ENCODE results near the gene TRIM29. TPM values are rescaled to one million over a fixed set of nuclear protein-coding genes. Genes with fewer than 3 reads are reported as not detected.
A peak's percentile ranks its signal among the peaks of the same experiment; 100 is the strongest.

TRIM29 gene
- total and polyA plus RNA-seq, 2 of the 13 experiments (the other 11 are each of a cell fraction or from before 2014, with no cell fraction given) = 0.86 TPM

DNA sequence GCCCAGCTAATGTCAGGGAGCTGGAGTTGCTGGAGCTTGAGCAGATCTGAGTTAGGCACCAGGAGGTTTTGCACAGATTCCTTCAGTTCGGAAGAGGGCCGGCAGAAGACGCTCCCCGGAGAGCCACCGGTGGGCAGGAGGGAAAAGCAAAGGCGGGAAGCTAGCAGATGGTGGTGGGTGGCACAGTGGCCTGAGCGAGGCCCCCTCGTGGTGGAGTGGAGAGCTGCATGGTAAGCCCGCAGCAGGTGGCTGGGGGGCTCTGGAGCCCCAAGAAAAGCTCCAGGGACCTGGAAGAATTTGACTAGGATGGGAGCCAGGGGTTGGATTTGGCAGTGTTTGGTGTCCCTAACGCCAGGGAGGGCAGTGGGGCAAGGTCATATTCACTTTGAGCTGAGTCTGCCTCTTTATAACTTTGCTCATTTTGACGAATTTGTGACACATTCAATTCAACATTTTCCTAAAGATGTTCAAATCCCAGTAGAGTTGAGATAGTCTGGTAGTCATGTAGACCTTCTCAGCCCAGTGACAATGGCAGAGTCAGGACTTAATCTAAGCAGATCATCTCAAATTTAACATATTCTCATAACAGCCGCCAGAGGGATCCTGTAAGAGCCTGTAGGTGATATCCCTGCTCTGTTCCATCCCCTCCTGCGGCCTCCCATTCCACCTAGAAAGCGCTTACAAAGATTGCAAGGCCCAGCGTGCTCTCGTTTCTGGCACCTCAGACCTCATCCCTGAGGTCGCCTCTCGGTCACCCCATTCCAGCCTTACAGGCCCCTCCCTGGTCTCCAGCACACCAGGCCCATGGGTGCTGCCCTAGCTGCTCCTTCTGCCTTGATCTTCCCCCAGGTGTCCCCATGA is 57.9 kb downstream of the TRIM29 start:
- in situ Hi-C loops (cut with HindIII; ENCODE audit: extremely low pct_ligation_motif_present, low pct_unique_long_range_greater_than_20kb) = no loop called here
- no peak overlapping the region for H3K4me2 ChIP-seq (ENCODE audit: low read depth, low read length)
- no peaks in the 10 kb centered on the region for H3K4me1 ChIP-seq (ENCODE audit: insufficient read depth, low read length)
- no peaks in the 10 kb centered on the region for H3K79me2 ChIP-seq (ENCODE audit: insufficient read depth, low read length)
- TF ChIP-seq, protein P1, sequence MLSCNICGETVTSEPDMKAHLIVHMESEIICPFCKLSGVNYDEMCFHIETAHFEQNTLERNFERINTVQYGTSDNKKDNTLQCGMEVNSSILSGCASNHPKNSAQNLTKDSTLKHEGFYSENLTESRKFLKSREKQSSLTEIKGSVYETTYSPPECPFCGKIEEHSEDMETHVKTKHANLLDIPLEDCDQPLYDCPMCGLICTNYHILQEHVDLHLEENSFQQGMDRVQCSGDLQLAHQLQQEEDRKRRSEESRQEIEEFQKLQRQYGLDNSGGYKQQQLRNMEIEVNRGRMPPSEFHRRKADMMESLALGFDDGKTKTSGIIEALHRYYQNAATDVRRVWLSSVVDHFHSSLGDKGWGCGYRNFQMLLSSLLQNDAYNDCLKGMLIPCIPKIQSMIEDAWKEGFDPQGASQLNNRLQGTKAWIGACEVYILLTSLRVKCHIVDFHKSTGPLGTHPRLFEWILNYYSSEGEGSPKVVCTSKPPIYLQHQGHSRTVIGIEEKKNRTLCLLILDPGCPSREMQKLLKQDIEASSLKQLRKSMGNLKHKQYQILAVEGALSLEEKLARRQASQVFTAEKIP (CRISPR knock-in tag; IDR thresholded peaks at IDR 0.05; ENCODE audit: borderline replicate concordance) = no peak
- peak; percentile 23 for TF ChIP-seq XRCC5 (optimal IDR thresholded peaks at IDR 0.05; ENCODE audit: low read length)
- TF ChIP-seq, protein P2, sequence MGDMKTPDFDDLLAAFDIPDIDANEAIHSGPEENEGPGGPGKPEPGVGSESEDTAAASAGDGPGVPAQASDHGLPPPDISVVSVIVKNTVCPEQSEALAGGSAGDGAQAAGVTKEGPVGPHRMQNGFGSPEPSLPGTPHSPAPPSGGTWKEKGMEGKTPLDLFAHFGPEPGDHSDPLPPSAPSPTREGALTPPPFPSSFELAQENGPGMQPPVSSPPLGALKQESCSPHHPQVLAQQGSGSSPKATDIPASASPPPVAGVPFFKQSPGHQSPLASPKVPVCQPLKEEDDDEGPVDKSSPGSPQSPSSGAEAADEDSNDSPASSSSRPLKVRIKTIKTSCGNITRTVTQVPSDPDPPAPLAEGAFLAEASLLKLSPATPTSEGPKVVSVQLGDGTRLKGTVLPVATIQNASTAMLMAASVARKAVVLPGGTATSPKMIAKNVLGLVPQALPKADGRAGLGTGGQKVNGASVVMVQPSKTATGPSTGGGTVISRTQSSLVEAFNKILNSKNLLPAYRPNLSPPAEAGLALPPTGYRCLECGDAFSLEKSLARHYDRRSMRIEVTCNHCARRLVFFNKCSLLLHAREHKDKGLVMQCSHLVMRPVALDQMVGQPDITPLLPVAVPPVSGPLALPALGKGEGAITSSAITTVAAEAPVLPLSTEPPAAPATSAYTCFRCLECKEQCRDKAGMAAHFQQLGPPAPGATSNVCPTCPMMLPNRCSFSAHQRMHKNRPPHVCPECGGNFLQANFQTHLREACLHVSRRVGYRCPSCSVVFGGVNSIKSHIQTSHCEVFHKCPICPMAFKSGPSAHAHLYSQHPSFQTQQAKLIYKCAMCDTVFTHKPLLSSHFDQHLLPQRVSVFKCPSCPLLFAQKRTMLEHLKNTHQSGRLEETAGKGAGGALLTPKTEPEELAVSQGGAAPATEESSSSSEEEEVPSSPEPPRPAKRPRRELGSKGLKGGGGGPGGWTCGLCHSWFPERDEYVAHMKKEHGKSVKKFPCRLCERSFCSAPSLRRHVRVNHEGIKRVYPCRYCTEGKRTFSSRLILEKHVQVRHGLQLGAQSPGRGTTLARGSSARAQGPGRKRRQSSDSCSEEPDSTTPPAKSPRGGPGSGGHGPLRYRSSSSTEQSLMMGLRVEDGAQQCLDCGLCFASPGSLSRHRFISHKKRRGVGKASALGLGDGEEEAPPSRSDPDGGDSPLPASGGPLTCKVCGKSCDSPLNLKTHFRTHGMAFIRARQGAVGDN (CRISPR knock-in tag; IDR thresholded peaks at IDR 0.05) = 0 out of 2 replicates have a peak, but pooled peaks have one; percentile 24
- TF ChIP-seq RXRB (CRISPR knock-in tag; IDR thresholded peaks at IDR 0.05; ENCODE audit: borderline replicate concordance) = no peak
- TF ChIP-seq PATZ1 (CRISPR knock-in tag; IDR thresholded peaks at IDR 0.05) = 0 out of 2 replicates have a peak, but pooled peaks have one; percentile 9
- peak; percentile 33; the same call in 1 of the 2 replicates for TF ChIP-seq STAG1 (CRISPR knock-in tag; IDR thresholded peaks at IDR 0.05)
- TF ChIP-seq, protein P3, sequence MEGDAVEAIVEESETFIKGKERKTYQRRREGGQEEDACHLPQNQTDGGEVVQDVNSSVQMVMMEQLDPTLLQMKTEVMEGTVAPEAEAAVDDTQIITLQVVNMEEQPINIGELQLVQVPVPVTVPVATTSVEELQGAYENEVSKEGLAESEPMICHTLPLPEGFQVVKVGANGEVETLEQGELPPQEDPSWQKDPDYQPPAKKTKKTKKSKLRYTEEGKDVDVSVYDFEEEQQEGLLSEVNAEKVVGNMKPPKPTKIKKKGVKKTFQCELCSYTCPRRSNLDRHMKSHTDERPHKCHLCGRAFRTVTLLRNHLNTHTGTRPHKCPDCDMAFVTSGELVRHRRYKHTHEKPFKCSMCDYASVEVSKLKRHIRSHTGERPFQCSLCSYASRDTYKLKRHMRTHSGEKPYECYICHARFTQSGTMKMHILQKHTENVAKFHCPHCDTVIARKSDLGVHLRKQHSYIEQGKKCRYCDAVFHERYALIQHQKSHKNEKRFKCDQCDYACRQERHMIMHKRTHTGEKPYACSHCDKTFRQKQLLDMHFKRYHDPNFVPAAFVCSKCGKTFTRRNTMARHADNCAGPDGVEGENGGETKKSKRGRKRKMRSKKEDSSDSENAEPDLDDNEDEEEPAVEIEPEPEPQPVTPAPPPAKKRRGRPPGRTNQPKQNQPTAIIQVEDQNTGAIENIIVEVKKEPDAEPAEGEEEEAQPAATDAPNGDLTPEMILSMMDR (CRISPR knock-in tag; IDR thresholded peaks at IDR 0.05) = peak; percentile 70
- TF ChIP-seq, protein P4, sequence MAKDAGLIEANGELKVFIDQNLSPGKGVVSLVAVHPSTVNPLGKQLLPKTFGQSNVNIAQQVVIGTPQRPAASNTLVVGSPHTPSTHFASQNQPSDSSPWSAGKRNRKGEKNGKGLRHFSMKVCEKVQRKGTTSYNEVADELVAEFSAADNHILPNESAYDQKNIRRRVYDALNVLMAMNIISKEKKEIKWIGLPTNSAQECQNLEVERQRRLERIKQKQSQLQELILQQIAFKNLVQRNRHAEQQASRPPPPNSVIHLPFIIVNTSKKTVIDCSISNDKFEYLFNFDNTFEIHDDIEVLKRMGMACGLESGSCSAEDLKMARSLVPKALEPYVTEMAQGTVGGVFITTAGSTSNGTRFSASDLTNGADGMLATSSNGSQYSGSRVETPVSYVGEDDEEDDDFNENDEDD (CRISPR knock-in tag; IDR thresholded peaks at IDR 0.05; ENCODE audit: borderline replicate concordance) = peak; percentile 53; the same call in 1 of the 2 replicates
- H3K9me3 ChIP-seq (ENCODE audit: low read length) = no peaks in the 10 kb centered on the region
- H3K36me3 ChIP-seq (replicated peaks in 1 of 2; ENCODE audit: control insufficient read depth in 1 of 2, insufficient read depth in 2 of 2, low read length in 2 of 2) = no peaks in the 10 kb centered on the region
- intact Hi-C loops (cut with micrococcal nuclease; ENCODE audit: unreplicated experiment) = loop anchor here (10.0 kb wide), 1 partner anchor 415 kb away; no protein-coding TSS in a partner anchor
- no peak overlapping the region for H3K4me3 ChIP-seq (replicated peaks in 1 of 3; ENCODE audit: insufficient read depth in 1 of 3, low read depth in 2 of 3, low read length in 3 of 3)
- H2AFZ ChIP-seq (ENCODE audit: low read length) = no peak overlapping the region
- H3K27me3 ChIP-seq (ENCODE audit: control insufficient read depth in 1 of 2, insufficient read depth in 2 of 2, low read length in 2 of 2) = peaks cover 4 to 34% of the 10 kb centered on the region in 2 experiments; a peak in 4 of 5 replicates
- FAIRE-seq (peak; percentile 43), ATAC-seq (peak; percentile 93), DNase-seq (ENCODE audit: low spot score) (peak; percentile 34)
- no peak overlapping the region for H3K27ac ChIP-seq (ENCODE audit: extremely low read length, insufficient read depth, low read length)
- ChIA-PET POLR2A (no interaction called here), CTCF (ENCODE audit: low intra/inter-chr PET ratio, low total read pairs) (interaction anchor here (1.1 kb wide), 1 partner anchor 413 kb away, joined by 4 read pairs; no protein-coding TSS in a partner anchor)
- no TSS peak for BruUV-seq (replicated peaks)
- no peak overlapping the region for H3K9ac ChIP-seq (ENCODE audit: insufficient read depth, low read depth, low read length)
- WGBS (ENCODE audit: low lambda C conversion rate) = 23% methylated on average over 18 of the region's 18 CpGs
- no peaks in the 10 kb centered on the region for H4K20me1 ChIP-seq (ENCODE audit: insufficient read depth, low read length)

Measured in HepG2 (cell line).